ENCODE data around the gene CENPX. TPM values are rescaled to one million over a fixed set of nuclear protein-coding genes. Genes with fewer than 3 reads are reported as not detected.
A peak's percentile ranks its signal among the peaks of the same experiment; 100 is the strongest.

CENPX gene
- total and polyA plus RNA-seq, 5 donors from 2014 or later = 31.4 to 66.4 (median 64.9) TPM

GRCh38 chr17:82053130-82053529 is 30.5 kb upstream of the CENPX start:
- H3K4me3 Mint-ChIP-seq = peak overlapping the region; percentile 47 to 86 (median 79)
- Histone ChIP-seq H3K27me3 (ENCODE audit: control insufficient read depth, insufficient read depth, low read length) (no peaks in the 10 kb centered on the region), H3K27ac (ENCODE audit: insufficient read depth, low read length, poor library complexity, severe bottlenecking) (no peak overlapping the region), H3K4me1 (ENCODE audit: control insufficient read depth, insufficient read depth, low read length, poor library complexity, severe bottlenecking) (peaks cover 23% of the 10 kb centered on the region), H3K4me3 (ENCODE audit: low read depth, low read length) (no peak overlapping the region), H3K9me3 (ENCODE audit: control insufficient read depth in 2 of 2, low read length in 2 of 2) (no peaks in the 10 kb centered on the region), H3K36me3 (ENCODE audit: control insufficient read depth, insufficient read depth, low read length) (peaks cover 24% of the 10 kb centered on the region)
- no peaks in the 10 kb centered on the region for H3K27me3 Mint-ChIP-seq
- no peak for ATAC-seq (ENCODE audit: low read depth in 2 of 2)
- H3K4me1 Mint-ChIP-seq = peaks cover 0 to 21% (median 6%) of the 10 kb centered on the region in 4 donors
- H3K9me3 Mint-ChIP-seq = no peaks in the 10 kb centered on the region
- H3K36me3 Mint-ChIP-seq = peaks cover 5% of the 10 kb centered on the region
- peak overlapping the region in 1 of 3 donors; percentile 32 for H3K27ac Mint-ChIP-seq
- no peak for DNase-seq

- DNase-seq = no peak
- no peak overlapping the region for H3K27ac ChIP-seq (ENCODE audit: insufficient read depth, low read length, poor library complexity, severe bottlenecking)
- Mint-ChIP-seq H3K36me3 (peaks cover 2% of the 10 kb centered on the region), H3K27me3 (no peaks in the 10 kb centered on the region), H3K27ac (no peak overlapping the region), H3K4me3 (peak overlapping the region; percentile 47 to 86 (median 79)), H3K4me1 (peaks cover 0 to 22% (median 6%) of the 10 kb centered on the region in 4 donors), H3K9me3 (no peaks in the 10 kb centered on the region)
- H3K9me3 ChIP-seq (ENCODE audit: control insufficient read depth in 2 of 2, low read length in 2 of 2) = no peaks in the 10 kb centered on the region
- no peaks in the 10 kb centered on the region for H3K27me3 ChIP-seq (ENCODE audit: control insufficient read depth, insufficient read depth, low read length)
- peaks cover 22% of the 10 kb centered on the region for H3K36me3 ChIP-seq (ENCODE audit: control insufficient read depth, insufficient read depth, low read length)
- peak overlapping the region; percentile 31 for H3K4me3 ChIP-seq (ENCODE audit: low read depth, low read length)
- ATAC-seq (ENCODE audit: low read depth in 2 of 2) = no peak
- peaks cover 23% of the 10 kb centered on the region for H3K4me1 ChIP-seq (ENCODE audit: control insufficient read depth, insufficient read depth, low read length, poor library complexity, severe bottlenecking)
Observed at GRCh38 chr17:82052638-82053059, 30.0 kb upstream of the CENPX start.

GRCh38 chr17:82051776-82052637 is 29.3 kb upstream of the CENPX start, which contains the start of the genes GPS1 and RFNG:
GPS1 (plus strand) TSS chr17:82051898; CDS start chr17:82051932, 34 bp downstream.
RFNG (minus strand) TSS chr17:82051811; CDS start chr17:82051766, 45 bp downstream.
- DNase-seq (peak; percentile 76 to 89 (median 78)), ATAC-seq (ENCODE audit: low read depth in 2 of 2) (peak; percentile 83 to 89)
- peaks cover 23% of the 10 kb centered on the region for H3K4me1 ChIP-seq (ENCODE audit: control insufficient read depth, insufficient read depth, low read length, poor library complexity, severe bottlenecking)
- Mint-ChIP-seq H3K4me1 (peaks cover 0 to 27% (median 6%) of the 10 kb centered on the region in 4 donors), H3K36me3 (peaks cover 7% of the 10 kb centered on the region), H3K4me3 (peak within 1 kb of the TSS; percentile 47 to 86 (median 84)), H3K9me3 (no peaks in the 10 kb centered on the region), H3K27ac (peak within 1 kb of the TSS; percentile 75 to 92 (median 86)), H3K27me3 (no peaks in the 10 kb centered on the region)
- H3K4me3 ChIP-seq (ENCODE audit: low read depth, low read length) = peak within 1 kb of the TSS; percentile 44
- H3K27ac ChIP-seq (ENCODE audit: insufficient read depth, low read length, poor library complexity, severe bottlenecking) = no peak within 1 kb of the TSS
- H3K9me3 ChIP-seq (ENCODE audit: control insufficient read depth in 2 of 2, low read length in 2 of 2) = no peaks in the 10 kb centered on the region
- H3K36me3 ChIP-seq (ENCODE audit: control insufficient read depth, insufficient read depth, low read length) = peaks cover 15% of the 10 kb centered on the region
- H3K27me3 ChIP-seq (ENCODE audit: control insufficient read depth, insufficient read depth, low read length) = no peaks in the 10 kb centered on the region

GRCh38 chr17:82050761-82051641 is 28.3 kb upstream of the CENPX start:
- H3K4me3 ChIP-seq (ENCODE audit: low read depth, low read length) = no peak overlapping the region
- H3K36me3 Mint-ChIP-seq = peaks cover 7% of the 10 kb centered on the region
- peak overlapping the region; percentile 47 to 85 (median 83) for H3K4me3 Mint-ChIP-seq
- no peak overlapping the region for H3K27ac ChIP-seq (ENCODE audit: insufficient read depth, low read length, poor library complexity, severe bottlenecking)
- H3K36me3 ChIP-seq (ENCODE audit: control insufficient read depth, insufficient read depth, low read length) = peaks cover 15% of the 10 kb centered on the region
- peak overlapping the region in 2 of 3 donors; percentile 75 to 86 for H3K27ac Mint-ChIP-seq
- H3K27me3 ChIP-seq (ENCODE audit: control insufficient read depth, insufficient read depth, low read length) = no peaks in the 10 kb centered on the region
- H3K27me3 Mint-ChIP-seq = no peaks in the 10 kb centered on the region
- H3K9me3 Mint-ChIP-seq = no peaks in the 10 kb centered on the region
- no peaks in the 10 kb centered on the region for H3K9me3 ChIP-seq (ENCODE audit: control insufficient read depth in 2 of 2, low read length in 2 of 2)
- DNase-seq (no peak), ATAC-seq (ENCODE audit: low read depth in 2 of 2) (peak in 1 of 2 donors; percentile 12)
- H3K4me1 ChIP-seq (ENCODE audit: control insufficient read depth, insufficient read depth, low read length, poor library complexity, severe bottlenecking) = peaks cover 23% of the 10 kb centered on the region
- peaks cover 0 to 27% (median 6%) of the 10 kb centered on the region in 4 donors for H3K4me1 Mint-ChIP-seq

GRCh38 chr17:82050152-82050760 is 27.6 kb upstream of the CENPX start:
- no peak overlapping the region for H3K4me3 ChIP-seq (ENCODE audit: low read depth, low read length)
- peaks cover 10% of the 10 kb centered on the region for H3K36me3 ChIP-seq (ENCODE audit: control insufficient read depth, insufficient read depth, low read length)
- ATAC-seq (ENCODE audit: low read depth in 2 of 2) (no peak), DNase-seq (no peak)
- Mint-ChIP-seq H3K27me3 (no peaks in the 10 kb centered on the region), H3K27ac (peak overlapping the region in 2 of 3 donors; percentile 51 to 75), H3K4me3 (peak overlapping the region; percentile 47 to 85 (median 83)), H3K9me3 (peaks cover 0 to 1% (median 0%) of the 10 kb centered on the region in 7 donors), H3K36me3 (peaks cover 7% of the 10 kb centered on the region), H3K4me1 (peaks cover 0 to 27% (median 6%) of the 10 kb centered on the region in 4 donors)
- H3K27me3 ChIP-seq (ENCODE audit: control insufficient read depth, insufficient read depth, low read length) = no peaks in the 10 kb centered on the region
- H3K27ac ChIP-seq (ENCODE audit: insufficient read depth, low read length, poor library complexity, severe bottlenecking) = no peak overlapping the region
- no peaks in the 10 kb centered on the region for H3K9me3 ChIP-seq (ENCODE audit: control insufficient read depth in 2 of 2, low read length in 2 of 2)
- H3K4me1 ChIP-seq (ENCODE audit: control insufficient read depth, insufficient read depth, low read length, poor library complexity, severe bottlenecking) = peaks cover 23% of the 10 kb centered on the region

GRCh38 chr17:82049521-82049971 is 26.9 kb upstream of the CENPX start:
- no peaks in the 10 kb centered on the region for H3K27me3 Mint-ChIP-seq
- H3K36me3 Mint-ChIP-seq = peaks cover 7% of the 10 kb centered on the region
- no peaks in the 10 kb centered on the region for H3K27me3 ChIP-seq (ENCODE audit: control insufficient read depth, insufficient read depth, low read length)
- H3K9me3 Mint-ChIP-seq = peaks cover 0 to 1% (median 0%) of the 10 kb centered on the region in 7 donors
- DNase-seq (no peak), ATAC-seq (ENCODE audit: low read depth in 2 of 2) (no peak)
- H3K4me1 Mint-ChIP-seq = peaks cover 0 to 24% (median 6%) of the 10 kb centered on the region in 4 donors
- no peak overlapping the region for H3K27ac ChIP-seq (ENCODE audit: insufficient read depth, low read length, poor library complexity, severe bottlenecking)
- peaks cover 4% of the 10 kb centered on the region for H3K36me3 ChIP-seq (ENCODE audit: control insufficient read depth, insufficient read depth, low read length)
- no peak overlapping the region for H3K4me3 ChIP-seq (ENCODE audit: low read depth, low read length)
- no peak overlapping the region for H3K27ac Mint-ChIP-seq
- peaks cover 23% of the 10 kb centered on the region for H3K4me1 ChIP-seq (ENCODE audit: control insufficient read depth, insufficient read depth, low read length, poor library complexity, severe bottlenecking)
- no peaks in the 10 kb centered on the region for H3K9me3 ChIP-seq (ENCODE audit: control insufficient read depth in 2 of 2, low read length in 2 of 2)
- H3K4me3 Mint-ChIP-seq = peak overlapping the region in 2 of 4 donors; percentile 47 to 84

DNA sequence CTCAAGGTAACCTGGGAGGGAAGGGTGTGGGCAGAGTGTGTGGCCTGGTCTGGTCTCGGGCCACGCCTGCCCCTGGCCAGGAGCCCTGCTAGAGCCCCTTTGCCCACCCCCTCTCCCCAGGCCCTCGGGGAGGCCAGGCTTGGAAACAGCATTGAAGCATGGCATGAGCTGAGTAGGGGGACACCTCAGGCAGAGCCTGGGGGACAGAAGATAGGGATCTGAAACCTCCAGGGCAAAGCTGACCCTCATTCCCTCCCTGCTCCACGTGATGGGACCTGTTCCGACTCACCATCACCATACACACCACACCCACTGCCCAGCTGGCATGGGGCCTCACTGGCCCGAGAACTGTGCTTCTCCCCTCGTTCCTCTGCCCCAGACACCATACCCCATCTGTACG is 26.4 kb upstream of the CENPX start:
- Mint-ChIP-seq H3K27ac (no peak overlapping the region), H3K9me3 (peaks cover 0 to 1% (median 0%) of the 10 kb centered on the region in 7 donors), H3K36me3 (peaks cover 7% of the 10 kb centered on the region), H3K4me1 (peaks cover 0 to 24% (median 6%) of the 10 kb centered on the region in 4 donors), H3K27me3 (no peaks in the 10 kb centered on the region), H3K4me3 (peak overlapping the region in 1 of 4 donors; percentile 11)
- no peak for DNase-seq
- Histone ChIP-seq H3K27ac (ENCODE audit: insufficient read depth, low read length, poor library complexity, severe bottlenecking) (no peak overlapping the region), H3K4me1 (ENCODE audit: control insufficient read depth, insufficient read depth, low read length, poor library complexity, severe bottlenecking) (peaks cover 23% of the 10 kb centered on the region), H3K9me3 (ENCODE audit: control insufficient read depth in 2 of 2, low read length in 2 of 2) (no peaks in the 10 kb centered on the region), H3K36me3 (ENCODE audit: control insufficient read depth, insufficient read depth, low read length) (peaks cover 4% of the 10 kb centered on the region), H3K27me3 (ENCODE audit: control insufficient read depth, insufficient read depth, low read length) (no peaks in the 10 kb centered on the region), H3K4me3 (ENCODE audit: low read depth, low read length) (no peak overlapping the region)
- ATAC-seq (ENCODE audit: low read depth in 2 of 2) = no peak

Measured in CD4-positive, CD25-positive, alpha-beta regulatory T cell (primary cell).